ENCODE measurements around the gene OR2AJ1.

The OR2AJ1 gene

DNA sequence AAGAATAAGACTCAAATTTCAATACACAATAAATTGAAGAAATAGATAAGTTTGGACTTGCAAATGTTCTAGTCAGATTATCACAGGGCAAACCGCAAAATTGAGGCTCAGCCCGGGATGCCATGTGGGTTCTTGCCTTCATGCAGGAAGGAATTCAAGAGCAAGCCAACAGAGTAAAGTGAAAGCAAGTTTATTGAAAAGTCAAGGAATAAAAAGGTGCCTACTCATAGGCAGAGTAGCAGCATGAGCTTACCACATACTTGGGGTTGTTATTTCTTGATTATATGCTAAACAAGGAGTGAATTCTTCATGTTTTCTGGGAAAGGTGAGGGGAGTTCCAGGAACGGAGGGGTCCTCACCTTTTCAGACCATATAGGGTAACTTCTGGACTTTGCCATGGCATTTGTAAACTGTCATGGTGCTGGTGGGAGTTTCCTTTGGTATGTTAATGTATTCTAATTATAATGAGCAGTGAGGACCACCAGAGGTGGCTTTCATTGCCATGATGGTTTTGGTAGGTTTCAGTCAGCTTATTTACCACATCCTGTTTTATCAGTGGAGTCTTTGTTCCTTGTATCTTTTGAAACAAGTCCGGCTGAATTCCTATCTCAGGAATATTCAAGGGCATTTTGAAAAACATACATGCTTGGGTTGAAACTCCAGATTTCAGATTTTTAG, 38.4 kb downstream of the OR2AJ1 start:
- no peak for DNase-seq

DNA sequence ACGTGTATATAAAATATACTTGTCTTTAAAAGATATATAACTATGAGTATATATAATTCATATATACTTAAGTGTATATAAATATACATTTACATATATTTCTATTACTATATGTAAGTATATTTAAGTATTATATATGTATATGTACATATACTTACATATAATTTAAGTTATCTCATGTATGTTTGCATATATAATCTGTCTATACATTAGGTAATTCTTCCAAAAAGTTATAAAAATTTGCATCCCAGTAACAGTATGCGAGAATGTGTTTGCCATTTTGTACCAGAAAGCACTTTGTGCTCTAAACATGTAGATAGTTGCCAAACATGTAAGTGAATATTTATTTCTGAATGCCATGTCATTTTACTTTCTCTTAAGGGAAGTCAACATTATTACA, 40.2 kb downstream of the OR2AJ1 start, which contains the start of gene OR2AK2:
TSS of gene OR2AK2 (plus strand) at position 301 of the 400 bp plus-strand sequence. CDS start 144 bp downstream, outside the sequence.
- DNase-seq = no peak

DNA sequence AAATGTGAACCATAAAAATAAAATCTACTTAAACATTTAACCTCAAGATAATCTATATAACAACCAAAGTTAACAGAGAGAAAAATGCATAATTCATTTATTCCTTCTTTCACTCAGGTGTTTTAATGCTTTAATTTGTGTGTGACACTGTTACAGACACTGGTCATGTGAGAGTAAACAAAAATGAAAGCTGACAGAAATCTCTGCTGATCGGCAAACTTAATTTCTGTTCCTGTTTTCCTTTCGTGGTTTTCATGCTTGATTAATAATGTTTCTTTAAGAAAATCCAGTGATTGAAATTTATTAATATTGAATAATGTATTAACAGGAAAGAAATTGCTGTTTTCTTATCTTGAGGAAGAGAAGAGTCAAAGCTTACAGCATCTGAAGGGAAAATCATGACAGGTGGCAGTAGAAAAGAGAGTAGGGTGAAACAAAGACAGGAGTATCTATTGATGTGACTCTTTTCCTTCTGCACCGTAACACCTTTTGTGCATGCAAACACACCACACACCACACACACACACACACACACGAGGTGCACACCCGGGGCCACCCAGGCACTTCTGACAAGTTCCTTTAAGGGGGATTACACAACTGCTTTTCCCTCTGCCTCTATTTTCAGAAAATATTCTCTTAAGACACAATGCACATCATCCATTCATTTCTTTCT, 42.0 kb downstream of the OR2AJ1 start:
- no peak for DNase-seq
